Endodermal cell (in vitro differentiated cells): ENCODE results near the gene SERTAD1. TPM values are rescaled to one million over a fixed set of nuclear protein-coding genes. Genes with fewer than 3 reads are reported as not detected.

Source experiments
- DNase-seq: peaks from one replicate; pipeline ENCODE4 v3.0.0-alpha.2; 2017
- H3K27ac ChIP-seq: 2 replicates; pipeline ENCODE4 v1.5.1; 2013; ENCODE audit warnings: mild to moderate bottlenecking, low read depth, low read length, moderate library complexity
- H3K27me3 ChIP-seq: 2 replicates; pipeline ENCODE4 v1.6.1; 2013; ENCODE audit warnings: mild to moderate bottlenecking, low read length, moderate library complexity; ENCODE audit not compliant: insufficient read depth, control insufficient read depth, poor library complexity, severe bottlenecking
- H3K36me3 ChIP-seq: 2 replicates; pipeline ENCODE4 v1.7.0; 2013; ENCODE audit warnings: mild to moderate bottlenecking, low read length, moderate library complexity; ENCODE audit not compliant: control insufficient read depth, insufficient read depth
- H3K4me1 ChIP-seq: one replicate; pipeline ENCODE4 v1.7.0; 2013; ENCODE audit warnings: low read length; ENCODE audit not compliant: control insufficient read depth, insufficient read depth
- H3K4me3 ChIP-seq: 2 replicates; pipeline ENCODE4 v1.5.1; 2013; ENCODE audit warnings: mild to moderate bottlenecking, low read length, moderate library complexity
- H3K9ac ChIP-seq: 2 replicates; pipeline ENCODE4 v1.6.1; 2013; ENCODE audit warnings: mild to moderate bottlenecking, low read length, moderate library complexity; ENCODE audit not compliant: poor library complexity, severe bottlenecking; ENCODE audit errors: extremely low read depth
- H3K9me3 ChIP-seq: 2 replicates; pipeline ENCODE4 v1.6.1; 2013; ENCODE audit warnings: mild to moderate bottlenecking, low read length, moderate library complexity; ENCODE audit not compliant: control insufficient read depth
- H3K27ac Mint-ChIP-seq: 2 replicates; pipeline ENCODE4 v1.8.0; 2020; ENCODE audit warnings: mixed read lengths
- H3K27me3 Mint-ChIP-seq: 2 replicates; pipeline ENCODE4 v1.8.0; 2021; ENCODE audit warnings: mild to moderate bottlenecking, mixed read lengths; ENCODE audit not compliant: insufficient read depth
- H3K36me3 Mint-ChIP-seq: 2 replicates; pipeline ENCODE4 v1.8.0; 2020; ENCODE audit warnings: low read depth, mixed read lengths
- H3K4me1 Mint-ChIP-seq: 2 replicates; pipeline ENCODE4 v1.8.0; 2020; ENCODE audit warnings: mixed read lengths
- H3K4me3 Mint-ChIP-seq: 2 replicates; pipeline ENCODE4 v1.8.0; 2020; ENCODE audit warnings: mild to moderate bottlenecking, moderate library complexity, mixed read lengths
- H3K9me3 Mint-ChIP-seq: 2 replicates; pipeline ENCODE4 v1.8.0; 2020; ENCODE audit warnings: mild to moderate bottlenecking, mixed read lengths
- CTCF ChIP-seq: fragments of 200-600 bp; sonication (generic); conservative IDR thresholded peaks from 2 replicates; pipeline ENCODE4 v1.5.0; 2021; ENCODE audit warnings: antibody characterized with exemption, mild to moderate bottlenecking
- whole genome bisulfite sequencing, 2 experiments: methylation state at CpG; one replicate each; pipeline versions ENCODE4 v1.1.5 to v1.1.7; 2013; ENCODE audit warnings: missing lambda C conversion rate in 2 of 2, mixed read lengths in 1 of 2; ENCODE audit not compliant: insufficient coverage in 1 of 2, insufficient read length in 1 of 2; 5-methylcytosine and 5-hydroxymethylcytosine counted together
- total RNA-seq, 2 donors: library from RNA; stranded (reverse); fragmentation: NEBNext Ultra II Directional in 1 of 2; extraction: Animal tissue kit (Norgen Biotek cat#: 25700) in 1 of 2; gene quantifications; 2 replicates in 1 of 2; 3 replicates in 1 of 2; pipeline ENCODE4 v1.2.1, GENCODE V29; 2021

The SERTAD1 gene
- total RNA-seq, 2 donors from 2014 or later = 4.0 to 4.5 TPM

DNA sequence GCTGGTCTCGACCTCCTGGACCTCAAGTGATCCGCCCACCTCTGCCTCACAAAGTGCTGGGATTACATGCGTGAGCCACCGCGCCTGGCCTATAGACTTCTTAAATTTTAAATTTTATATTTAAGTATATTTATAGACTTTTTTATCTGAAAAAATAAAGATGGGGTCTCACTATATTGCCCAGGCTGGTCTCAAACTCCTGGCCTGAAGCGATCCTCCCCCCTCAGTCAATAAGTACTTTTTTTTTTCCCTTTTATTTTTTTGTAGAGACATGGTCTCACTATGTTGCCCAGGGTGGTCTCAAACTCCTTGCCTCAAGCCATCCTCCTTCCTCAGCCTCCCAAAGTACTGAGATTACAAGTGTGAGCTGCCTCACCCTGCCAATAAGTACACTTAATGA lies 1.9 kb downstream of the SERTAD1 start:
- Mint-ChIP-seq H3K4me3 (no peak overlapping the region), H3K36me3 (peaks cover 5% of the 10 kb centered on the region), H3K9me3 (no peaks in the 10 kb centered on the region), H3K4me1 (peaks cover 10% of the 10 kb centered on the region), H3K27ac (no peak overlapping the region), H3K27me3 (peaks cover 1% of the 10 kb centered on the region)
- Histone ChIP-seq H3K4me3 (no peak overlapping the region), H3K27ac (no peak overlapping the region), H3K36me3 (peaks cover 10% of the 10 kb centered on the region), H3K4me1 (no peaks in the 10 kb centered on the region), H3K9me3 (no peaks in the 10 kb centered on the region), H3K9ac (no peak overlapping the region), H3K27me3 (no peaks in the 10 kb centered on the region)
- no peak for DNase-seq
- TF ChIP-seq CTCF = no peak
- 75 to 95% methylated on average over 1 to 4 of the region's 6 CpGs for WGBS, 2 experiments

DNA sequence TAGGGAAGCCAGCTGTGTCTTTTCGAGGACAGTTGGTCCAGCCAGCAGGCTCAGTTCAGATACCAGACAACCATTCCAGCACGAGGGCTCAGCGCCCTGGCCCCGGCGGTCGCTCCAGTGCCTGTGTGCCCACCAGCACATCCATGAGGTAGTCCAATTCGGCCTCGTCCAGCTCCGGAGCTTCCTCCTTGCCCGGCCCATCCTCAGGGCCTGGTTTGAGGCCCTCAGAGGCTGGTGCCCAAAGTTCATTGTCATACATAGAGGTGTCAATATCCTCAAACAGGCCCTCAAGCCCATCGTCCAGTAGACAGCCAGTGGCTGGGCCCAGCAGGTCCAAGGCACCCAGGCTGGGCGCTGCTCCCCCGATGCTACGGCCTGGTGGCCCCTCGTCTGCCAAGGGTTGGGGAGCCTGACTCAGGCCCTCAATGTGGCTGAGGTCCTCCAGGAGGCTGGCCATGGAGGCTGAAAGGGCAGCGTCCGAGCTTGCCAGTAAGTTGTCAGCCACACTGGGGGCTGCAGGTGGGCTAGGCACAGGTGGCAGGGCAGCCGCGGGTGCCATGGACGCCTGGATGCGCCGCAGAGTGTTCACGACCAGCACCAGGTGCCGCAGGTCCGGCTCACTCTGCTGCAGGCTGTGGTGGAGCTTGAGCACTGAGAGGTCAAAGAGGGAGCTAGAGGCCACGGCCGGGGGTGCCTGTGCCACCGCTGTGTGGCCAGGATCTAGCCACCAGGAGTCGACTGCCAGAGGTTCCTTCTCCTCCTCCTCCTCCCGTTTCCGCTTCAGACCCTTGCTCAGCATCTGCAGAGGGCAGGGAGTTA lies 2.8 kb downstream of the SERTAD1 start:
- Mint-ChIP-seq H3K27me3 (peaks cover 1% of the 10 kb centered on the region), H3K36me3 (peaks cover 5% of the 10 kb centered on the region), H3K27ac (no peak overlapping the region), H3K4me1 (peaks cover 10% of the 10 kb centered on the region), H3K9me3 (no peaks in the 10 kb centered on the region), H3K4me3 (no peak overlapping the region)
- H3K4me1 ChIP-seq = no peaks in the 10 kb centered on the region
- no peak for TF ChIP-seq CTCF
- peak; percentile 53 for DNase-seq
- H3K9me3 ChIP-seq = no peaks in the 10 kb centered on the region
- no peaks in the 10 kb centered on the region for H3K27me3 ChIP-seq
- 94 to 98% methylated on average over 25 to 31 of the region's 31 CpGs for WGBS, 2 experiments
- H3K27ac ChIP-seq = no peak overlapping the region
- no peak overlapping the region for H3K4me3 ChIP-seq
- peaks cover 10% of the 10 kb centered on the region for H3K36me3 ChIP-seq
- H3K9ac ChIP-seq = no peak overlapping the region

DNA sequence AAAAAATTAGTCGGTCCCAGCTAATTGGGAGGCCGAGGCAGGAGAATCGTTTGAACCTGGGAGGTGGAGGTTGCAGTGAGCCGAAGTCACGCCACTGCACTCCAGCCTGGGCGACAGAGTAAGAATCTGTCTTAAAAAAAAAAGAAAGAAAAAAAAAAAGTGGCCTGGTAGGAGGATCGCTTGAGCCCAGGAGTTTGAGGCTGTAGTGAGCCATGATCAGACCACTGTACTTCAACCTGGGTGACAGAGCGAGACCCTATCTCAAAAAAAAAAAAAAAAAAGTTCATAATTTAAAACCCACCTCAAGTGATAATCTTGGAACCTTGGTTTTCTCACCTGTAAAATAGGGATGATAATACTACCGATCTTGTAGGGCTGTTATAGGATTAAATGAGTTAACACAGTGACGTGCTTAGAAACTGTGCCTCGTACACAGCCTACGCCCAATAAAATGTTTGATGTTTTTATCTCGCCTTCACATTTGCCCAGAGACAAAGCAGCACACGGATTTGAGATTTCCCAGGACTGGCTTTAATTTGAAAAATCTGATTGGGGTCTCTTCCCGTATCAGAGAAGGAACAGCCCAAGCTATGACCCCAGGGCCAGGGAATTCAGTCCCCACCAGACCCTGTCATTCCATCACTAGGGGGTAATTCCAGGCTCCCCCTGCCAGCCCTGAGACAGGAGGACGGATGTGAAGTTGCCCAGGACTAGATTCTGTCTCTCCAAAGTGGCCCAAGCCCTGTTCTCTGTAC lies 3.6 kb downstream of the SERTAD1 start:
- no peak for TF ChIP-seq CTCF
- H3K4me3 Mint-ChIP-seq = peak overlapping the region; percentile 68
- H3K36me3 Mint-ChIP-seq = peaks cover 5% of the 10 kb centered on the region
- H3K4me1 ChIP-seq = no peaks in the 10 kb centered on the region
- H3K4me3 ChIP-seq = no peak overlapping the region
- WGBS, 2 experiments = 94 to 97% methylated on average over 12 to 15 of the region's 16 CpGs
- H3K9me3 Mint-ChIP-seq = no peaks in the 10 kb centered on the region
- H3K27ac ChIP-seq = no peak overlapping the region
- peaks cover under 1% of the 10 kb centered on the region for H3K27me3 Mint-ChIP-seq
- H3K9me3 ChIP-seq = no peaks in the 10 kb centered on the region
- peaks cover 10% of the 10 kb centered on the region for H3K36me3 ChIP-seq
- peak overlapping the region; percentile 95 for H3K27ac Mint-ChIP-seq
- peaks cover 10% of the 10 kb centered on the region for H3K4me1 Mint-ChIP-seq
- H3K9ac ChIP-seq = no peak overlapping the region
- H3K27me3 ChIP-seq = no peaks in the 10 kb centered on the region
- no peak for DNase-seq
